HCT116 (cell line): ENCODE results near the gene PIGN. TPM values are rescaled to one million over a fixed set of nuclear protein-coding genes. Genes with fewer than 3 reads are reported as not detected.

ENCODE experiments used
- ATAC-seq: fragments of 200-7000 bp; cut with Tn5 transposase; 2 replicates; pipeline ENCODE4 v1.9.1; 2020; ENCODE audit warnings: mild to moderate bottlenecking, moderate library complexity
- BruUV-seq: library from RNA; stranded (reverse); fragments of 400-500 nt; replicated peaks from 2 replicates; lab custom pipeline; 2021; lab: Mats Ljungman, UMichigan
- CTCF ChIA-PET: fragments of 300-600 bp; sonication (Branson Sonifier 250); formaldehyde crosslinking; loops from one replicate; lab custom pipeline; 2021; ENCODE audit warnings: antibody characterized with exemption; lab: Charles Lee
- POLR2A ChIA-PET: fragments of 300-600, 350-600 bp; sonication (Branson Sonifier 250); formaldehyde crosslinking; loops from one replicate; lab custom pipeline; 2021; ENCODE audit warnings: antibody characterized with exemption; lab: Charles Lee
- RAD21 ChIA-PET, 2 experiments: fragments of 300-600 bp; sonication (Branson Sonifier 250); formaldehyde crosslinking; loops; one replicate each; lab custom pipeline; 2023; ENCODE audit warnings: low total read pairs in 2 of 2; ENCODE audit not compliant: uncharacterized antibody in 2 of 2, unreplicated experiment in 2 of 2, low non-redundant PET in 1 of 2; lab: Charles Lee
- DNase-seq: peaks from one replicate; pipeline ENCODE4 v3.0.0-alpha.2; 2010; ENCODE audit warnings: low read depth, low spot score
- H2AFZ ChIP-seq: fragments of 200-600 bp; shearing (Covaris generic), sonication (generic); 2 replicates; pipeline ENCODE4 v1.6.1; 2017; ENCODE audit warnings: low read depth, mixed run types, mixed read lengths, antibody characterized with exemption, low read length; ENCODE audit not compliant: poor library complexity, severe bottlenecking
- H3K27ac ChIP-seq: 2 replicates; pipeline ENCODE4 v1.5.1; 2012; ENCODE audit warnings: low read depth, low read length
- H3K27me3 ChIP-seq: fragments of 200-600 bp; sonication (generic); 2 replicates; pipeline ENCODE4 v1.6.1; 2016; ENCODE audit warnings: mixed run types, low read length, mixed read lengths; ENCODE audit not compliant: insufficient read depth
- H3K36me3 ChIP-seq, 2 experiments: fragments of 200-500 bp in 1 of 2; fragments of 200-600 bp in 1 of 2; sonication (Bioruptor generic) in 1 of 2; sonication (generic) in 1 of 2; 2 replicates each; pipeline versions ENCODE4 v1.5.1 to v1.6.1; 2014 to 2016; ENCODE audit warnings: low read length in 2 of 2, inconsistent platforms in 1 of 2, mixed read lengths in 1 of 2, mixed run types in 1 of 2; ENCODE audit not compliant: insufficient read depth in 2 of 2, control insufficient read depth in 1 of 2
- H3K4me1 ChIP-seq, 2 experiments: fragments of 200-600 bp in 1 of 2; sonication (generic) in 1 of 2; 2 replicates each; pipeline versions ENCODE4 v1.5.1 to v1.6.1; 2012 to 2017; ENCODE audit warnings: low read length in 2 of 2, inconsistent platforms in 1 of 2, mild to moderate bottlenecking in 1 of 2, mixed read lengths in 1 of 2, mixed run types in 1 of 2, moderate library complexity in 1 of 2; ENCODE audit not compliant: insufficient read depth in 2 of 2, control insufficient read depth in 1 of 2
- H3K4me2 ChIP-seq: fragments of 200-600 bp; sonication (generic); 2 replicates; pipeline ENCODE4 v1.6.1; 2017; ENCODE audit warnings: mixed run types, low read length, mixed read lengths
- H3K4me3 ChIP-seq, 2 experiments: fragments of 200-600 bp in 1 of 2; sonication (generic) in 1 of 2; replicated peaks in 1 of 2; 2 replicates each; pipeline ENCODE4 v1.5.1; 2011 to 2016; ENCODE audit warnings: low read length in 2 of 2, control low read depth in 1 of 2, low read depth in 1 of 2, mild to moderate bottlenecking in 1 of 2, mixed read lengths in 1 of 2, mixed run types in 1 of 2
- H3K79me2 ChIP-seq: fragments of 200-600 bp; sonication (generic); 2 replicates; pipeline ENCODE4 v1.6.1; 2017; ENCODE audit warnings: mild to moderate bottlenecking, mixed run types, low read length, moderate library complexity, mixed read lengths; ENCODE audit not compliant: insufficient read depth
- H3K9ac ChIP-seq: fragments of 200-600 bp; sonication (generic); 2 replicates; pipeline ENCODE4 v1.6.1; 2016; ENCODE audit warnings: low read length, mixed read lengths
- H3K9me2 ChIP-seq: fragments of 200-600 bp; sonication (generic), shearing (Covaris generic); 2 replicates; pipeline ENCODE4 v1.6.1; 2017; ENCODE audit warnings: mixed run types, mild to moderate bottlenecking, moderate library complexity; ENCODE audit not compliant: insufficient read depth
- H3K9me3 ChIP-seq, 2 experiments: fragments of 200-500 bp in 1 of 2; fragments of 200-600 bp in 1 of 2; sonication (Bioruptor generic) in 1 of 2; sonication (generic) in 1 of 2; 2 replicates each; pipeline ENCODE4 v1.6.1; 2014 to 2017; ENCODE audit warnings: low read length in 2 of 2, mixed read lengths in 2 of 2, inconsistent platforms in 1 of 2, low read depth in 1 of 2, mild to moderate bottlenecking in 1 of 2, mixed run types in 1 of 2, moderate library complexity in 1 of 2; ENCODE audit not compliant: control insufficient read depth in 1 of 2, insufficient read depth in 1 of 2
- H4K20me1 ChIP-seq: fragments of 200-600 bp; sonication (generic), shearing (Covaris generic); 2 replicates; pipeline ENCODE4 v1.6.1; 2017; ENCODE audit warnings: mixed run types, mild to moderate bottlenecking, moderate library complexity; ENCODE audit not compliant: insufficient read depth
- CBX3 ChIP-seq: IDR thresholded peaks from 2 replicates; pipeline ENCODE4 v1.6.1; 2012; ENCODE audit warnings: low read depth
- CEBPB ChIP-seq: IDR thresholded peaks from 2 replicates; pipeline ENCODE4 v1.6.1; 2012; ENCODE audit warnings: low read depth
- CTCF ChIP-seq, 3 experiments: fragments of 200-600 bp in 1 of 3; sonication (generic) in 1 of 3; IDR thresholded peaks in 2 of 3; conservative IDR thresholded peaks in 1 of 3; 2 replicates each; pipeline ENCODE4 v1.5.1; 2012 to 2017; ENCODE audit warnings: low read depth in 2 of 3, low read length in 2 of 3, antibody characterized with exemption in 1 of 3, borderline replicate concordance in 1 of 3, control low read depth in 1 of 3, mild to moderate bottlenecking in 1 of 3, mixed read lengths in 1 of 3, mixed run types in 1 of 3, moderate library complexity in 1 of 3; ENCODE audit not compliant: insufficient read depth in 1 of 3
- EGR1 ChIP-seq: IDR thresholded peaks from 2 replicates; pipeline ENCODE4 v1.6.1; 2012; ENCODE audit warnings: low read depth
- ELF1 ChIP-seq: IDR thresholded peaks from 2 replicates; pipeline ENCODE4 v1.6.1; 2012; ENCODE audit warnings: low read depth, borderline replicate concordance
- EZH2 ChIP-seq: fragments of 200-600 bp; sonication (generic); IDR thresholded peaks from 2 replicates; pipeline ENCODE4 v1.6.1; 2017; ENCODE audit warnings: antibody characterized with exemption, mixed run types
- EZH2phosphoT487 ChIP-seq: fragments of 200-600 bp; IDR thresholded peaks from 2 replicates; pipeline ENCODE4 v1.6.1; 2018; ENCODE audit warnings: antibody characterized with exemption, borderline replicate concordance
- FOSL1 ChIP-seq: IDR thresholded peaks from 2 replicates; pipeline ENCODE4 v1.6.1; 2012; ENCODE audit warnings: low read depth
- MAX ChIP-seq: IDR thresholded peaks from 2 replicates; pipeline ENCODE4 v1.6.1; 2012
- POLR2A ChIP-seq: IDR thresholded peaks from 2 replicates; pipeline ENCODE4 v1.7.0; 2011; ENCODE audit warnings: borderline replicate concordance; ENCODE audit not compliant: insufficient read depth, insufficient read length; ENCODE audit errors: extremely low read depth
- POLR2AphosphoS5 ChIP-seq: IDR thresholded peaks from 2 replicates; pipeline ENCODE4 v1.6.1; 2011; ENCODE audit warnings: mild to moderate bottlenecking, low read depth, low read length, moderate library complexity
- SIN3A ChIP-seq: IDR thresholded peaks from 2 replicates; pipeline ENCODE4 v1.6.1; 2012; ENCODE audit warnings: low read depth
- SP1 ChIP-seq: IDR thresholded peaks from 2 replicates; pipeline ENCODE4 v1.6.1; 2012; ENCODE audit warnings: low read depth
- SRF ChIP-seq: IDR thresholded peaks from 2 replicates; pipeline ENCODE4 v1.6.1; 2012; ENCODE audit warnings: low read depth
- TCF7L2 ChIP-seq: IDR thresholded peaks from 2 replicates; pipeline ENCODE4 v1.7.0; 2011; ENCODE audit warnings: borderline replicate concordance, inconsistent platforms; ENCODE audit not compliant: insufficient read depth, insufficient read length; ENCODE audit errors: extremely low read depth
- YY1 ChIP-seq: IDR thresholded peaks from 2 replicates; pipeline ENCODE4 v1.6.1; 2011; ENCODE audit warnings: low read length, low read depth, moderate library complexity, mild to moderate bottlenecking; ENCODE audit not compliant: insufficient replicate concordance; ENCODE audit errors: extremely low read depth
- ZFX ChIP-seq: fragments of 450-650 bp; IDR thresholded peaks from 2 replicates; pipeline ENCODE4 v1.6.1; 2017
- ZNF274 ChIP-seq: fragments of 200-500 bp; sonication (Bioruptor generic); IDR thresholded peaks from 2 replicates; pipeline ENCODE4 v1.6.1; 2014; ENCODE audit warnings: mild to moderate bottlenecking, low read depth, low read length, inconsistent platforms
- intact Hi-C: fragments of 100-400 bp; cut with micrococcal nuclease; formaldehyde crosslinking; loops from 2 replicates; pipeline ENCODE4 v1.10.0; 2022
- total RNA-seq: library from RNA; stranded (reverse); gene quantifications from one replicate; pipeline ENCODE4 v1.2.1, GENCODE V29; 2021; ENCODE audit not compliant: unreplicated experiment
- TF ChIP-seq, protein P1 (sequence below): IDR thresholded peaks from 2 replicates; pipeline ENCODE4 v1.6.1; 2012; ENCODE audit warnings: low read depth

The PIGN gene
- total RNA-seq, 1 experiment from 2014 or later: 12.2 TPM

DNA sequence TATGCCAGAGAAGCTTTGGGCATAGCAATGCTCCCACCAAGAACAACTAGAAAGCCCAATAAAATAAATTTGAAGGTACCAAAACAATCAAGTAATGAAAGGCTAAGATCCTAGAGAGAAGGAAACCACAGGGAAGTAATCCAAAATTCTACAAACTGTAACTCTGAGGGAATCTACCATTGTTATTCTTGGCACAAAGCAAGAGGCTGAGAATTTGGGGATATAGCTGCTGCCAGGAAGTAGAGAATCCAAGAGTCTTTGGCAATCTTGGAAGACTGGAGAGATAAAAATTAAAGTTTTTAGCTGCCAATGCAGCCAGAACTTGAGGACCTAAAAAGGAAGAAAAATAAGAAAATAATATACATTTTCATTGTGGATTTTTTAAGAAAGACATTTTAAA is 68.5 kb downstream of the PIGN start (continued):
- no peak for TF ChIP-seq SP1
- TF ChIP-seq YY1: no peak
- no peak for TF ChIP-seq TCF7L2
- TF ChIP-seq, all 23 proteins: peak for 0

- TF ChIP-seq, protein P1, sequence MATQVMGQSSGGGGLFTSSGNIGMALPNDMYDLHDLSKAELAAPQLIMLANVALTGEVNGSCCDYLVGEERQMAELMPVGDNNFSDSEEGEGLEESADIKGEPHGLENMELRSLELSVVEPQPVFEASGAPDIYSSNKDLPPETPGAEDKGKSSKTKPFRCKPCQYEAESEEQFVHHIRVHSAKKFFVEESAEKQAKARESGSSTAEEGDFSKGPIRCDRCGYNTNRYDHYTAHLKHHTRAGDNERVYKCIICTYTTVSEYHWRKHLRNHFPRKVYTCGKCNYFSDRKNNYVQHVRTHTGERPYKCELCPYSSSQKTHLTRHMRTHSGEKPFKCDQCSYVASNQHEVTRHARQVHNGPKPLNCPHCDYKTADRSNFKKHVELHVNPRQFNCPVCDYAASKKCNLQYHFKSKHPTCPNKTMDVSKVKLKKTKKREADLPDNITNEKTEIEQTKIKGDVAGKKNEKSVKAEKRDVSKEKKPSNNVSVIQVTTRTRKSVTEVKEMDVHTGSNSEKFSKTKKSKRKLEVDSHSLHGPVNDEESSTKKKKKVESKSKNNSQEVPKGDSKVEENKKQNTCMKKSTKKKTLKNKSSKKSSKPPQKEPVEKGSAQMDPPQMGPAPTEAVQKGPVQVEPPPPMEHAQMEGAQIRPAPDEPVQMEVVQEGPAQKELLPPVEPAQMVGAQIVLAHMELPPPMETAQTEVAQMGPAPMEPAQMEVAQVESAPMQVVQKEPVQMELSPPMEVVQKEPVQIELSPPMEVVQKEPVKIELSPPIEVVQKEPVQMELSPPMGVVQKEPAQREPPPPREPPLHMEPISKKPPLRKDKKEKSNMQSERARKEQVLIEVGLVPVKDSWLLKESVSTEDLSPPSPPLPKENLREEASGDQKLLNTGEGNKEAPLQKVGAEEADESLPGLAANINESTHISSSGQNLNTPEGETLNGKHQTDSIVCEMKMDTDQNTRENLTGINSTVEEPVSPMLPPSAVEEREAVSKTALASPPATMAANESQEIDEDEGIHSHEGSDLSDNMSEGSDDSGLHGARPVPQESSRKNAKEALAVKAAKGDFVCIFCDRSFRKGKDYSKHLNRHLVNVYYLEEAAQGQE: no peak
- TF ChIP-seq CTCF (IDR thresholded peaks at IDR 0.05 in 2 of 3, conservative IDR thresholded peaks at IDR 0.05 in 1 of 3; ENCODE audit: borderline replicate concordance in 1 of 3, insufficient read depth in 1 of 3, low read depth in 2 of 3, low read length in 2 of 3) (no peak), CBX3 (no peak), POLR2AphosphoS5 (no peak), POLR2A (no peak), ZFX (no peak), ZNF274 (no peak), EZH2 (no peak), SRF (no peak), FOSL1 (no peak), ELF1 (no peak), EGR1 (no peak), MAX (no peak), CEBPB (no peak), EZH2phosphoT487 (no peak), YY1 (no peak), SIN3A (no peak), SP1 (no peak)
- Histone ChIP-seq H3K27ac (no peak overlapping the region), H3K36me3 (no peaks in the 10 kb centered on the region), H3K4me2 (no peak overlapping the region), H3K27me3 (no peaks in the 10 kb centered on the region), H3K79me2 (no peaks in the 10 kb centered on the region), H3K9me3 (no peaks in the 10 kb centered on the region), H3K9me2 (no peaks in the 10 kb centered on the region), H4K20me1 (no peaks in the 10 kb centered on the region), H2AFZ (no peak overlapping the region), H3K4me3 (no peak overlapping the region), H3K9ac (no peak overlapping the region), H3K4me1 (no peaks in the 10 kb centered on the region)
- ChIA-PET CTCF (no interaction called here), POLR2A (no interaction called here), RAD21 (no interaction called here)
- no peak for ATAC-seq
- intact Hi-C loops: no loop called here
- BruUV-seq: no TSS peak
- no peak for DNase-seq
Observed at GRCh38 chr18:62109676-62110075, 77.2 kb downstream of the PIGN start.
